Epithelial cell of proximal tubule (primary cell): ENCODE measurements around the gene SF3B4. TPM values are rescaled to one million over a fixed set of nuclear protein-coding genes. Genes with fewer than 3 reads are reported as not detected.

ENCODE experiments used
- DNase-seq: peaks from one replicate; pipeline ENCODE4 v3.0.0-alpha.2; 2011; ENCODE audit warnings: low read depth
- H3K4me3 ChIP-seq: 2 replicates; pipeline ENCODE4 v1.5.1; 2011; ENCODE audit warnings: low read depth, mild to moderate bottlenecking, low read length
- total RNA-seq: library from RNA; depleted of rRNA; stranded (reverse); fragments of >200 nt; gene quantifications from 2 replicates; pipeline ENCODE4 v1.2.3, GENCODE V29; 2015
- TF ChIP-seq, protein P1 (sequence below): conservative IDR thresholded peaks from 2 replicates; pipeline ENCODE4 v1.5.1; 2012; ENCODE audit warnings: low read depth, mild to moderate bottlenecking, low read length

The SF3B4 gene
- total RNA-seq, 1 donor from 2014 or later: 7.7 TPM

GRCh38 chr1:149926296-149926695, 1.3 kb downstream of the SF3B4 start:
- TF ChIP-seq, protein P1, sequence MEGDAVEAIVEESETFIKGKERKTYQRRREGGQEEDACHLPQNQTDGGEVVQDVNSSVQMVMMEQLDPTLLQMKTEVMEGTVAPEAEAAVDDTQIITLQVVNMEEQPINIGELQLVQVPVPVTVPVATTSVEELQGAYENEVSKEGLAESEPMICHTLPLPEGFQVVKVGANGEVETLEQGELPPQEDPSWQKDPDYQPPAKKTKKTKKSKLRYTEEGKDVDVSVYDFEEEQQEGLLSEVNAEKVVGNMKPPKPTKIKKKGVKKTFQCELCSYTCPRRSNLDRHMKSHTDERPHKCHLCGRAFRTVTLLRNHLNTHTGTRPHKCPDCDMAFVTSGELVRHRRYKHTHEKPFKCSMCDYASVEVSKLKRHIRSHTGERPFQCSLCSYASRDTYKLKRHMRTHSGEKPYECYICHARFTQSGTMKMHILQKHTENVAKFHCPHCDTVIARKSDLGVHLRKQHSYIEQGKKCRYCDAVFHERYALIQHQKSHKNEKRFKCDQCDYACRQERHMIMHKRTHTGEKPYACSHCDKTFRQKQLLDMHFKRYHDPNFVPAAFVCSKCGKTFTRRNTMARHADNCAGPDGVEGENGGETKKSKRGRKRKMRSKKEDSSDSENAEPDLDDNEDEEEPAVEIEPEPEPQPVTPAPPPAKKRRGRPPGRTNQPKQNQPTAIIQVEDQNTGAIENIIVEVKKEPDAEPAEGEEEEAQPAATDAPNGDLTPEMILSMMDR: no peak
- peak overlapping the region; percentile 80 for H3K4me3 ChIP-seq
- DNase-seq: no peak

GRCh38 chr1:149925751-149926150, 1.9 kb downstream of the SF3B4 start:
- no peak overlapping the region for H3K4me3 ChIP-seq
- TF ChIP-seq, protein P1: no peak
- no peak for DNase-seq

DNA sequence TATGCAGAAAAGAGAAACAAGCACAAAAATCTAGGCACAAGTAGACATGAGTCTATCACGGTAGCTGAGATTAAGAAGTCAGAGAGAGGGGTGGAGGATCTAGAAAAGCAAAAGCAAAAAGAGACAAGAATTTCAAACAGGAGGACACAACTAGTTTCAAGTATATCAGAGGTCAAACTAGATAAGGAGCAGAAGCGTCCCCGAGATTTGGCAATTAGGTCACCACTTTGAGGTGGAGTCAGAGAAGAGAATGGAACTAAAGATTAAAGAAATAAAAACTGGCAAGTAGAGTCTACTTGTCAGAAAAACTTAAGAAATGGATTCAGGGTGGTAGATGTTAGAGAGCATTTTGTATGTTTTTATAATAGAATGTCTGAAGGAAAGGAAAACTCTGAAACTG, 2.3 kb downstream of the SF3B4 start:
- TF ChIP-seq, protein P1: no peak
- no peak for DNase-seq
- H3K4me3 ChIP-seq: no peak overlapping the region

GRCh38 chr1:149923626-149924025, 4.0 kb downstream of the SF3B4 start:
- TF ChIP-seq, protein P1: no peak
- no peak for DNase-seq
- no peak overlapping the region for H3K4me3 ChIP-seq

DNA sequence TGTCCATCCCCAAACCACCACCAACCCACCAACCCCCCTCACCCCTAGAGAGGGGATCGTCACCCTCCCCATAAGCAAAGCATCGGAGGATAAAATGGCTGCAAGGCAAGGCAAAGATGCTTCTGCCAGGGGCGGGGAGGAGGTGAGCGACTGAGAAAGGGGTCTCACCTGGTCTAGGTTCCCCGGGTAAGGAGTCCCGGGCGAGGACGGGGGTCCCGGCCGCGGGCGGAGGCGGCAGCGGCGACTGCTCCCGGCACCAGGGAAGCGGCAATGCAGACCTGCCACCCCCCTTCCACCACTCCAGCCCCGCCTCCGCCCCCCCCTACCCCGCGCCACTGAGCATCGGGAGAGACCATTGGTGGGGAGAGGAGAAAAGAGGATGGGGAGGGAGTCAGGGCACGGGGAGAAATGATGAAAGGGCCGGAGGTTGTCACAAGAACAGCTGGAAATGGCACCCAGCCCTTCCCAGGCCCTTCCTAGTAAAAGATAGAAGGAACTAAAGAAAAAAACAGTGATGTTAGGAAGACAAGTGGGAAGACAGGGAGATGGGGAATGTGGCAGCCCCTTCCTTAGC, 9.9 kb downstream of the SF3B4 start, which contains the start of gene SV2A:
Gene SV2A (minus strand): TSS at position 274 of the 574 bp plus-strand sequence. CDS start 4,004 bp downstream, outside the sequence.
- no peak for DNase-seq
- H3K4me3 ChIP-seq: peak within 1 kb of the TSS; percentile 48
- TF ChIP-seq, protein P1: no peak

- DNase-seq: no peak
- no peak overlapping the region for H3K4me3 ChIP-seq
- TF ChIP-seq, protein P1: no peak
Observed at GRCh38 chr1:149916898-149917252, 10.7 kb downstream of the SF3B4 start.

- no peak for DNase-seq
- no peak overlapping the region for H3K4me3 ChIP-seq
- TF ChIP-seq, protein P1: no peak
Observed at GRCh38 chr1:149916193-149916897, 11.3 kb downstream of the SF3B4 start.
